GM12875 (cell line): Measurements from ENCODE around the gene HOXC6.

ENCODE experiments used
- H3K4me3 ChIP-seq: one replicate; pipeline ENCODE4 v1.5.1; 2011; ENCODE audit warnings: low read depth, low read length, control low read depth
- TF ChIP-seq, protein P1 (sequence below): IDR thresholded peaks from 2 replicates; pipeline ENCODE4 v1.5.1; 2011; ENCODE audit warnings: low read depth, mild to moderate bottlenecking, control low read depth, inconsistent platforms, low read length, moderate library complexity, borderline replicate concordance; ENCODE audit not compliant: insufficient read depth

HOXC6 gene

DNA sequence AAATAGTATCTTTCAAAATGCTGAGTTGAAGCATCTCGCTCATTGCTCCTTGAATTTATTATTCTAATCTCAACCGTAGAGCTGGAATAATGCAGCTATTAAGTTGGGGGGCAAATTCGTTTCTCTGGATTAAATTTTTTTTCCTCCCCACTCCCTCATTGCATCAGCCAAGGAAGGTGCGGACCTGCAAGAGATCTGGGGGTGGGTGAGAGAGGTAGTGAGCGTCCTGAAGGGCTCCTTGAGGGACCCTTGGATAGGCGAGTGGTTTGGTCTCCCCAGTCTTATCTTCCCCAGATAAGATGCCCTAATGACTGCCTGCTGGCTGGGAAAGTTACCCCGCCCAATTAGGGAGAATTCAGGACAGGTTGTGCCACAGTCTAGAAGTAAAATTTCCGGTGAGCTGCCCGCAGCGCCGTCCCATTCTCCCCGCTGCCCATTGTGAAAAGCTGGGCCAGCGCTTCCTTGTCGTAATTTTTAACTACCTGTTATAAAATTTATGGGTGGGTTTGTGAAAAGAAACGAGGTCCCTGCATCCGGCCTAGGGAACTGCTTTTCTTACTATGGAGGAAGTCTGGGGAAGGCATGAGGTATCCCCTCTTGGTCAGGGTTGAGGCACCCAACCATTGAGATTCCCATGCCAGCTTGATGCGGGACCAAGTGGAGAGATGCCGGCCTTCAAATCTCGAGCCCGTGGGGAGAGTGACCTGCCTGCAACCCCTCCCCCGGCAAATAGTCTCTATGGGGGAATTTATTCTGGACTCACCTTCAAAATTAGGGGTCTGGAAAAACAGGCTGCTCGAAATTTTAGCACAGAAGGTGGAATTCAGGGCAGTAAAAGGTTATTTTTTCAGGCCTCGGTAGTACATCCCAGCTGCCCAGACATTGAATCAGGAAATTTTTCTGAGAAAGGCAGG, 13.0 kb upstream of the HOXC6 start:
- TF ChIP-seq, protein P1, sequence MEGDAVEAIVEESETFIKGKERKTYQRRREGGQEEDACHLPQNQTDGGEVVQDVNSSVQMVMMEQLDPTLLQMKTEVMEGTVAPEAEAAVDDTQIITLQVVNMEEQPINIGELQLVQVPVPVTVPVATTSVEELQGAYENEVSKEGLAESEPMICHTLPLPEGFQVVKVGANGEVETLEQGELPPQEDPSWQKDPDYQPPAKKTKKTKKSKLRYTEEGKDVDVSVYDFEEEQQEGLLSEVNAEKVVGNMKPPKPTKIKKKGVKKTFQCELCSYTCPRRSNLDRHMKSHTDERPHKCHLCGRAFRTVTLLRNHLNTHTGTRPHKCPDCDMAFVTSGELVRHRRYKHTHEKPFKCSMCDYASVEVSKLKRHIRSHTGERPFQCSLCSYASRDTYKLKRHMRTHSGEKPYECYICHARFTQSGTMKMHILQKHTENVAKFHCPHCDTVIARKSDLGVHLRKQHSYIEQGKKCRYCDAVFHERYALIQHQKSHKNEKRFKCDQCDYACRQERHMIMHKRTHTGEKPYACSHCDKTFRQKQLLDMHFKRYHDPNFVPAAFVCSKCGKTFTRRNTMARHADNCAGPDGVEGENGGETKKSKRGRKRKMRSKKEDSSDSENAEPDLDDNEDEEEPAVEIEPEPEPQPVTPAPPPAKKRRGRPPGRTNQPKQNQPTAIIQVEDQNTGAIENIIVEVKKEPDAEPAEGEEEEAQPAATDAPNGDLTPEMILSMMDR = no peak
- H3K4me3 ChIP-seq = no peak overlapping the region

DNA sequence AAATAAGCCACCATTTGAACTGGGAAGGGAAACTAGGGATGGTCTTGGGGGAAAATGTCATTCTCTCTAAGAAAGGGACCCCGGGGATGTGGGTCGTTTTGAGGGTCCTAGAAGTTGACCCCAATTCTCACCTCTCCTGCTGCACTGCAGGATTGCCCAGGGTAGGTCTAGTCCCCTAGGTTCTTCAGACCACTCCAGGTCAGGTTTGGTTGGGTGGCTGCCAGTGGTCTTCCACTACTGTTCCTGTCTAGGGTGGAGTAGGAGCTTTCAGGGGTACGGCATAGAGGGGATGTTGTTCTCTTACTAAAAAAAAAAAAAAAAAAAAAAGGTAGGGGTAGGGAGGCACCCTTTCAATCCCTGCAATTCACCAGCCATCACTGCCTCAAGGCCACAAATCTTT, 12.2 kb upstream of the HOXC6 start:
- TF ChIP-seq, protein P1 = no peak
- no peak overlapping the region for H3K4me3 ChIP-seq

DNA sequence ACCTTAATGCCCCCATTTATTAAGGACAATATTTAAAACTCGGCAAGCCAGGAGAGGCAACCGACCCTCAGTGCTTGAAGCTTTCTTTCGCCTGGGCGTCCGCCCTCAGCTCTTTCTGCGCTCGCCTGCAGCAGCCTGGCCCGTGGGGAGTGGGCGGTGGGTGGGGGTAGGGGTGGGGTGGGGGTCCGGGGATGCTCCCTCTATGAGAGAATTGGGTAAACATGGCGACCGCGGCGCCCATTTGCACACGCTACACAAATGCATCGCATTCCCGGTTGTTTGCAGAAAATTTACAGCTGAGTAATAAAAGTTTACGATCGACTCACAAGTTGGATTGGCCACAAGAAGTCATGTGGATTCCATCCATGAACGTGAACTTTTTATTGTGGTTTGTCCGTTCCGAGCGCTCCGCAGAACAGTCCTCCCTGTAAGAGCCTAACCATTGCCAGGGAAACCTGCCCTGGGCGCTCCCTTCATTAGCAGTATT, 11.7 kb upstream of the HOXC6 start:
- no peak overlapping the region for H3K4me3 ChIP-seq
- TF ChIP-seq, protein P1 = no peak

DNA sequence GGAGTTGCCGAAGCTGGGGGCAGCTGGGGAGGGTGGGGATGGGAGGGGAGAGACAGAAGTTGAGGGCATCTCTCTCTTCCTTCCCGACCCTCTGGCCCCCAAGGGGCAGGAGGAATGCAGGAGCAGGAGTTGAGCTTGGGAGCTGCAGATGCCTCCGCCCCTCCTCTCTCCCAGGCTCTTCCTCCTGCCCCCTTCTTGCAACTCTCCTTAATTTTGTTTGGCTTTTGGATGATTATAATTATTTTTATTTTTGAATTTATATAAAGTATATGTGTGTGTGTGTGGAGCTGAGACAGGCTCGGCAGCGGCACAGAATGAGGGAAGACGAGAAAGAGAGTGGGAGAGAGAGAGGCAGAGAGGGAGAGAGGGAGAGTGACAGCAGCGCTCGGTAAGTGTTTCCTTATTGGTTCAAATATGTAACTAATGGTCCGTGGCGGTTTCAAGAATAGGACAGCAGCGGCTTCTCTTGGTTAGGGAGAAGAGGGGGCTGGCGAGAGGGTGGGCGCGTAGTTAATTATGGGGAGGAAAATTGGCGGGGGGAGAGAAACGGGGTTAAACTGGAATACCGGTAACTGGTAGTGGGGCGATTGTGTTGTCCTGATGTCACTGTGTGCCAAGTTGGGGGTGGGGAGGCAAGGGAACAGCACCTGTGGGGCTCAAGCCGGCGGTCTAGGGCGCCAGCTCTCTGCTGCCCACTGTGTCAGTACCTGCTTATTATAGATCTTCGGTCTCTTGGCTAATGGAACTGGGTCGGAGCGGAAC, 11.0 kb upstream of the HOXC6 start:
- TF ChIP-seq, protein P1 = peak; percentile 17; the same call in 1 of the 2 replicates
- peak overlapping the region; percentile 69 for H3K4me3 ChIP-seq

DNA sequence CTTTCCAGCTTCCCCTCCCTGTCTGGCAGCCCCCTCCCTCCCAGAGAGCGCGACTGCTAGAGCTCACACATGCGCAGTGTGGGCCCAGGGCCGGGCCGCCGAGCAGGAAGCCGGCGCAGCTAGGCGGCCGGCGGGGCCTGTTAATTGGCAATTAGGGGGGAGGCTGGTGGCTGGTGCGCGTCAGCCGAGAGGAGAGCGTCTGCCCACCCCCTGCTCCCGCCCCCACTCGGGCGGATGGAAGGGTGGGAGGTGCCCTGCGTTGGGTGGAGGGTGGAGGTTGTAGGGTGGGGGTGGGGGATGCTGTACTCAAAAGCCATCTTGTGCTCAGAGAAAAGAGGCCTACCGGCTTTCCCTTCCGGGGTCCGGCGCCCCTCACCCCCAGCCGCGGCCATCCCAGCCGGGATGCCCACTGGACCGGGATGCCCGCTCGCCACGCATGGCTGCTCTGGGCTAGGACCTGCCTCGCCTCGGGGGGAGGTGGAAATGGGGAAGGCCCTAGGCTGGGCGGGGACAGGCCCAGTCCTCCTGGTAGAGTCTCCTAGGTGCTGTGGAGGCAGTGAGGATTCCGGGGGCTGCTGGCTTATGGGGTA, 10.3 kb upstream of the HOXC6 start:
- TF ChIP-seq, protein P1 = no peak
- H3K4me3 ChIP-seq = peak overlapping the region; percentile 69

DNA sequence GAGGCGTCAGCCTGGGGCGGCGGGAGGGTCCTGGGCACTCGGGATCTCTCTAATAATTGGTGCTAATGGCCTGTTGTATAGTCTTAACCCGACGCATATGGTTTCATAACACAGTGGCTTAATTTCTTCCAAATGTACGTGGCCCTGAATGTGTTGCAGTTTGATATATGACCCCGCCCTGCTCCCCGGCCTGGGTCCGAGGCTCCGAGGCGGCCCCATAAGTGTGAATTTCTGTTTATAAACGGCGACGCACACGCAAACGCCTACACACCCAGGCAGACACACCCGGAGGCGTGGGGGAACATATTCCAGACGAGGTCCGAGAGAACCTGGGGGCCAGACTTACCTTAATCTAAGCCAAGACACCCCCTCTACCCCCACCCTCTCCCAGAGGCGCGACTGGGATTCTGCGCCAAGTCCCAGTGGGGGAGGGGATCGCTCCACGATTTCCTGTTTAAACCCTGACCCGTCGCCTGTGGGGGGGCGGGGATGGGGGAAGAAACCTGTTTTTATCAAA, 9.7 kb upstream of the HOXC6 start:
- H3K4me3 ChIP-seq = peak overlapping the region; percentile 69
- TF ChIP-seq, protein P1 = no peak
